OCI-LY3 (cell line): ENCODE data around the gene WDFY1.

Experiments
- CTCF ChIP-seq: fragments of 200-600, 300-600 bp; sonication (generic); IDR thresholded peaks from 2 replicates; pipeline ENCODE4 v1.5.1; 2014; ENCODE audit warnings: antibody characterized with exemption, low read length, low read depth
- EZH2phosphoT487 ChIP-seq: fragments of 200-600 bp; shearing (Covaris generic); IDR thresholded peaks from 2 replicates; pipeline ENCODE4 v1.6.1; 2018; ENCODE audit warnings: antibody characterized with exemption, mixed run types, low read depth

DNA sequence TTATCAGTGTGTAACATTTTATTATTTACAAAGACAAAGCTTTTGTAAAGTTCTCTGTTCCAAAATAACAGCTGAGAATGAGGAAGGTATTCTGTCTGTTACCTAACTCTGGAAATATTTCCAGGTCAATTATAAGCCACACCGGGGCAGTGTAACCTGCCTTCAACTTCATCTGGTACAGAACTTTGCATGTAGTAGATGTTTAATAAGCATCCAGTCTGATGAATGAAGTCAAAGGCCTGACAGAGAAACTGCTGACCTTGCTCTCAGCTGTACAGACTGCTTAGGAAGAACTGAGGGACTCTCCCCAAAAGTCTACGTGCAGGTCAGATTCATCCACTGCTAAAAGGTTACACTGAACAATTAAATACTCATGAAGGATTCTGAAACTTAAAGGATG lies 43.3 kb downstream of the WDFY1 start:
- peak; percentile 38 for TF ChIP-seq CTCF
- no peak for TF ChIP-seq EZH2phosphoT487
